Nephron progenitor cell (in vitro differentiated cells): ENCODE data around the gene FGFRL1.

Source experiments
- DNase-seq: peaks from one replicate; pipeline ENCODE4 v3.0.0; 2021
- H3K27ac Mint-ChIP-seq: 2 replicates; pipeline ENCODE4 v1.8.0; 2021; ENCODE audit warnings: mild to moderate bottlenecking, moderate library complexity, mixed read lengths
- H3K27me3 Mint-ChIP-seq: 2 replicates; pipeline ENCODE4 v1.8.0; 2021; ENCODE audit warnings: mild to moderate bottlenecking, low read depth, mixed read lengths; ENCODE audit not compliant: poor library complexity
- H3K36me3 Mint-ChIP-seq: 2 replicates; pipeline ENCODE4 v1.8.0; 2021; ENCODE audit warnings: low read depth, mixed read lengths
- H3K4me1 Mint-ChIP-seq: 2 replicates; pipeline ENCODE4 v1.8.0; 2021; ENCODE audit warnings: mixed read lengths
- H3K4me3 Mint-ChIP-seq: 2 replicates; pipeline ENCODE4 v1.8.0; 2021; ENCODE audit warnings: mild to moderate bottlenecking, moderate library complexity, mixed read lengths
- H3K9me3 Mint-ChIP-seq: 2 replicates; pipeline ENCODE4 v1.8.0; 2021; ENCODE audit warnings: mild to moderate bottlenecking, moderate library complexity, mixed read lengths
- TF ChIP-seq, protein P1 (sequence below): fragments of 200-600 bp; sonication (generic); IDR thresholded peaks from 2 replicates; pipeline ENCODE4 v1.5.0; 2021; ENCODE audit warnings: antibody characterized with exemption

The FGFRL1 gene

DNA sequence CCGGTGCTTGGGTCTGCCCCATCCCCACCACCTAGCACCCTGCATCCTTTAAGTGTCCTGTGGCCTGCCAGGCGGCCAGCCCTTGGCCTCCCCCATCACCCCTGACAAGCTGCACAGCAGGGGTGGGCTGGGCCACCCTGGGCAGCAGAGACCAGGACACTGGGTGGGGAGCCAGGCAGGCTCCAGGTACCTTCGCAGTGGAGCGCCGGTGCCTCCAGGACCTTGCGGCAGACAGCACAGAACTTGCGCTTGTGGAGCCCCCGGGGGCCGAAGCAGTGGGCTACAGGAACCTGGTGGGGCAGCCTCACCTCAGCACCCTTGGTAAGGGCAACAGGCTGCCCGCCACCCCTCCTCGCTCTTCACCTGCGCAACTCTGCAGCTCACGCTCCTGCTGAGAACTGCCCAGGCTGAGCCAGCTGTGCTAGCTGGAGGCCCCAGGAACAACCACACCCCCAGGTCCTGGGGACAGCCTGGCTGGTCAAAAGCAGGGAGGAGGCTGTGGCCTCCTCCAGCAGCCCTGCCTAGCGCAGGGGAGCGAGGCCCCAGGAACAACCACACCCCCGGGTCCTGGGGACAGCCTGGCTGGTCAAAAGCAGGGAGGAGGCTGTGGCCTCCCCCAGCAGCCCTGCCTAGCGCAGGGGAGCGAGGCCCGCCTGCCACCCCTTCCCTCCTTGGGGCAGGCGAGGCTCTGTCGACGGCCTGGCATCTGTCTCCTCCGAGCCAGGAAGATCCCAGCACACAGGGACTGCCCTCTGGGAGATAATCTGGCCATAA, 42.6 kb upstream of the FGFRL1 start:
- no peak overlapping the region for H3K27ac Mint-ChIP-seq

DNA sequence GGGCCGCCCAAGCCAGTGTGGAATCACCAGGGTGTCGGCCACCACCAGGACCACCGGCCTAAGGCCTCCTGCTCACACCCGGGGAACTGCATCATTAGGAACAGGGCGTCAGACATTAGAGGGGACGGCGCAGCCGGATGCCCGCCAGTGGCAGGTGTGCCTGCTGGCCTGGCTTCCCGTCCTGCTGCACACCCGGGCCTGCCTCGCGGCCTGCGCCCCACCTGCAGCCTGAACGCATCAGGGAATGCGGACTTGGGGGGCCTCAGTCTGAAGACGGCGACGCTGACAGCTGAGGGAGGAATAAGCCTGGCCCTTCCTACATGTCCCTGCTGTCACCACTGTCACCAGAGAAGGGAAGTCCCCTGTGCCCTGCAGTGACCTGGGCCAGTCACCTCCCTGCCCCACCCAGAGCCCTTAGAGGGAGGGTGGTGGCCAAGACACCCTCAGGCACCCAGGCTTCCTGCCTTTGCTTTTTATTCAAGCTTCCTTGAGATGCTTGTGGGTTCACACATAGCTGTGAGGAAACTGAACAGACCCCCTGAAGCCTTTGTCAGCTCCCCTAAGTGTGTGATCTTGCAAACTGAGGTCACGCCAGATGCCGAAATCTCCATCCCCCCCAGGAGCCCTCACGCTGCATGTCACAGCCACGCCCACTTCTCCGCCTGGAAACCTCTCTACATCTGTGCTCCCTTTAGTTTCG, 41.2 kb upstream of the FGFRL1 start:
- peaks cover 55% of the 10 kb centered on the region for H3K27me3 Mint-ChIP-seq
- no peak overlapping the region for H3K27ac Mint-ChIP-seq

More for the DNA sequence above, 42.6 kb upstream of the FGFRL1 start:
- Mint-ChIP-seq H3K4me3 (no peak overlapping the region), H3K27me3 (peaks cover 56% of the 10 kb centered on the region), H3K36me3 (no peaks in the 10 kb centered on the region), H3K4me1 (peaks cover 5% of the 10 kb centered on the region), H3K9me3 (no peaks in the 10 kb centered on the region)
- DNase-seq, result no peak
- TF ChIP-seq, protein P1, sequence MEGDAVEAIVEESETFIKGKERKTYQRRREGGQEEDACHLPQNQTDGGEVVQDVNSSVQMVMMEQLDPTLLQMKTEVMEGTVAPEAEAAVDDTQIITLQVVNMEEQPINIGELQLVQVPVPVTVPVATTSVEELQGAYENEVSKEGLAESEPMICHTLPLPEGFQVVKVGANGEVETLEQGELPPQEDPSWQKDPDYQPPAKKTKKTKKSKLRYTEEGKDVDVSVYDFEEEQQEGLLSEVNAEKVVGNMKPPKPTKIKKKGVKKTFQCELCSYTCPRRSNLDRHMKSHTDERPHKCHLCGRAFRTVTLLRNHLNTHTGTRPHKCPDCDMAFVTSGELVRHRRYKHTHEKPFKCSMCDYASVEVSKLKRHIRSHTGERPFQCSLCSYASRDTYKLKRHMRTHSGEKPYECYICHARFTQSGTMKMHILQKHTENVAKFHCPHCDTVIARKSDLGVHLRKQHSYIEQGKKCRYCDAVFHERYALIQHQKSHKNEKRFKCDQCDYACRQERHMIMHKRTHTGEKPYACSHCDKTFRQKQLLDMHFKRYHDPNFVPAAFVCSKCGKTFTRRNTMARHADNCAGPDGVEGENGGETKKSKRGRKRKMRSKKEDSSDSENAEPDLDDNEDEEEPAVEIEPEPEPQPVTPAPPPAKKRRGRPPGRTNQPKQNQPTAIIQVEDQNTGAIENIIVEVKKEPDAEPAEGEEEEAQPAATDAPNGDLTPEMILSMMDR, result no peak

DNA sequence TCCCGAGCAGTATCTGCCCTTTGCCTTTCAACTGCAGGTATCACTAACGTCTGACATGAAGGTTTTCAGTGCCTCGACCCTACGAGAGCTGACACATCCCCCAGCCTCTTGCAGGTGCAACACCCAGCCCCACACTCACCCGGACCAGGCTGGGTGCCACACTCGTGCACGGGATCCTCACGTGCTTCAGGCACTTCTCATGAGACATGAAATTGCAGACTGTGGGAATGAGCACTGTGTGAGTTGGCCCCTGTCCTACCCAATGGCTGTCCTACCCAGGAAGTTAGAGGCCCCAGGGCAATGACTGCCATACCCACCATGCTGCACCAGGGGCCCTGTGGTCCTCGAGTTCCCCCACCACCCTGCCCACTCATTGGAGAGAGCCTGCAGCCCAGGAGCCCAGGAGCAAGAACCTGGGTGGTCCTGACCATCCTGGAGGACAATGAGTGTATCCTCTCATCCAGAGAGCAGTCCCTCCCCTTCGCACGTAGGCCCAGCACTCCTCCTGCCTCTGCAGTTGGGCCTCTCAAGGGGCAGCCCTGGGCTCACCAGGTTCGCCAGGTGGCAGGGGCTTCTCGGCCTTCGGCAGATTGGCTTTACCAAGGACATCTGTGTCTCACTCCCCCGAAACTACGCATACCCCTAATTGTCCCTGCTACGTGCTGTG, 40.4 kb upstream of the FGFRL1 start:
- Mint-ChIP-seq H3K36me3 (no peaks in the 10 kb centered on the region), H3K4me3 (no peak overlapping the region), H3K4me1 (peaks cover 5% of the 10 kb centered on the region), H3K27ac (no peak overlapping the region), H3K27me3 (peaks cover 54% of the 10 kb centered on the region), H3K9me3 (peaks cover 8% of the 10 kb centered on the region)
- DNase-seq, result no peak
- TF ChIP-seq, protein P1, result no peak

More for the DNA sequence above, 41.2 kb upstream of the FGFRL1 start:
- TF ChIP-seq, protein P1, result no peak
- peaks cover 5% of the 10 kb centered on the region for H3K9me3 Mint-ChIP-seq
- no peaks in the 10 kb centered on the region for H3K36me3 Mint-ChIP-seq
- no peak overlapping the region for H3K4me3 Mint-ChIP-seq
- peaks cover 5% of the 10 kb centered on the region for H3K4me1 Mint-ChIP-seq
- no peak for DNase-seq

DNA sequence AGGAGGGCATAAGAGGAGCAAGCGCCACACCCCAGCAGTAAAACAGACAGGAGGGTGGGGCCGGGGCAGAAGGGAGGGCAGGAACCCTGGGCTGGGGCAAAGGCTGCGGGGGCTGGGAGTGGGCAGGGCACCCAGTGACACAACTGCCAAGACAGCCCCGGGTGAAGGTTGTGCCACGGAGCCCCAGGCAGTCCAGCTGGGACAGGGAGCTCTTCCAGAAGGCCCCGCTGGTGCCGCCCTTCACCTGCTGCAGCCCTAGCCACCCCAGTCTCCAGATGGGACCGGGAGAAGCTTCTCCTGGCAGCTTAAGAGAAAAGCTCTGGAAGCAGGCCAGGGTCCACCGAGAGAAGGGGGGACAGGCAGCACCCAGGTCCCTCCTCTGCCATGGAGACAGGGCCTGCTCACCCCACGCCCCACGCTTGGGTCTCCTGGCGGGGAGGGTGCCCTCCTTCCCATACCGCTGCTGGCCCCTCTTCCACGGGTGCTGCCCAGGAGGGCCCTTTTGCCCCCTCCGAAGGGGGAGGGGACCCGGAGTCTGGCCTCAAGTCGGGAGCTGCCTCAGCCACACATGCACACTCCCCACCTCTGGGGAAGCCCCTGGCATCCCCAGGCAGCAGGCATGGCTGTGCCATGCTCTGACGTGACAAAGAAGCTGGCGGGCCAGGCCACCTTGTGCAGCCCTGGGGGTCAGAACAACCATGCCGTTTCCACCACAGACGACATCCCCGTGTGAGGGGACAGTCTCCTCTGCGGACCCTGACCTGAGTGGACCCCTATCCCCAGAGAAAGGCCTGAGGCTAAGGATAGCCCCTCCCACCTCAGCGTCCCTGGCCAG, 39.5 kb upstream of the FGFRL1 start:
- Mint-ChIP-seq H3K9me3 (peaks cover 13% of the 10 kb centered on the region), H3K36me3 (no peaks in the 10 kb centered on the region), H3K27ac (no peak overlapping the region), H3K27me3 (peaks cover 56% of the 10 kb centered on the region), H3K4me1 (peaks cover 5% of the 10 kb centered on the region), H3K4me3 (peak overlapping the region; percentile 57)
- DNase-seq, result no peak
- TF ChIP-seq, protein P1, result no peak

DNA sequence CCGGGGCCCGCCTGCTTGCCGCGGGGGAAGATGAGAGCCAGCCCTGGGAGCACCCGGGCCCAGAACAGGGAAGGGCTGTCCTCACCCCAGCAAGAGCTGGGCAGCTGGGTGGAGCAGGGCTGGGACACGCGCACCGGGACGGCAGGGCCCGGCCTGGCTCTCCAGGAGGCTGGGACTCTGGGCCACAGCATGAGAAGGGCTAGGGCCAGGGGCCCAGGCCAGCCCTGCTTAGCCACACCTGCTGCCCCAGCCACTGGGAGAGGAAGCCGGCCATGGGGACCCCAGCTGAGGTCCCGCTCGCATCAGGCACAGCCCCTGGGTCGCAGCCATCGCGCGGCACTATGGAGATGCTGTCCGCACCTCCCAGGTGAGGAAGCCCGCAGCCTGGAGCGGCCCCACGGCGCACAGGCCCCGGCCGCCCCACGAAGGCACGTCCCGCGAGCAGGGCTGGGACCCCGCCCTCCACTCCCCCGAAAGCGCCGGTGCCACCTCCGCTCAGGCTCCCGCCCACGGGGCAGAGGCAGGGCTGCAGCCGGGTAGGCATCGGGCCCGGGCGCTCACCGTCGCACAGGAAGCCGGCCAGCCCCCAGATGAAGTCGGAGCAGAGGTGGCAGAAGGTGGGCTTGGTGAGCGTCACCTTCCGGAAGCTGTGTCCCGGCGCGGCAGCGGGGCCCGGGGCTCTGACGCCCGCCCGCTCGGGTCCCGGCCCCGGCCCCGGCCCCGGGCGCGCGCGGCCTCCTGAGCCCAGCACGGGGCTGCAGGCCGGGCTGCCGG, 38.6 kb upstream of the FGFRL1 start:
- H3K36me3 Mint-ChIP-seq, result no peaks in the 10 kb centered on the region
- H3K4me3 Mint-ChIP-seq, result peak overlapping the region; percentile 57
- peak; percentile 50 for DNase-seq
- H3K27ac Mint-ChIP-seq, result no peak overlapping the region
- TF ChIP-seq, protein P1, result no peak
- H3K27me3 Mint-ChIP-seq, result peaks cover 50% of the 10 kb centered on the region
- peaks cover 13% of the 10 kb centered on the region for H3K9me3 Mint-ChIP-seq
- peaks cover 9% of the 10 kb centered on the region for H3K4me1 Mint-ChIP-seq
